Keratinocyte (primary cell): ENCODE results near the gene SF3A2. TPM values are rescaled to one million over a fixed set of nuclear protein-coding genes. Genes with fewer than 3 reads are reported as not detected.

Experiments
- DNase-seq: peaks from one replicate; pipeline ENCODE4 v3.0.0-alpha.2; 2011; ENCODE audit warnings: low read depth, missing footprints, low spot score
- FAIRE-seq: peaks from 2 replicates; lab custom pipeline; 2011; peaks lifted over from hg19 to GRCh38; lab: Jason Lieb, UNC
- H2AFZ ChIP-seq: 2 replicates; pipeline ENCODE4 v1.6.0; 2012; ENCODE audit warnings: low read length, control low read depth, inconsistent platforms; ENCODE audit not compliant: control insufficient read depth
- H3K27ac ChIP-seq: 2 replicates; pipeline ENCODE4 v1.5.1; 2011; ENCODE audit warnings: low read length; ENCODE audit not compliant: control insufficient read depth, insufficient read depth
- H3K27me3 ChIP-seq: 3 replicates; pipeline ENCODE4 v1.6.0; 2011; ENCODE audit warnings: low read length; ENCODE audit not compliant: control insufficient read depth, insufficient read depth; ENCODE audit errors: extremely low read depth
- H3K36me3 ChIP-seq, 2 experiments: 2 replicates in 1 of 2; 3 replicates in 1 of 2; pipeline ENCODE4 v1.5.1; 2011; ENCODE audit warnings: low read length in 2 of 2, mild to moderate bottlenecking in 1 of 2; ENCODE audit not compliant: control insufficient read depth in 2 of 2, insufficient read depth in 2 of 2; ENCODE audit errors: extremely low read depth in 1 of 2
- H3K4me1 ChIP-seq: 3 replicates; pipeline ENCODE4 v1.5.1; 2011; ENCODE audit warnings: low read length; ENCODE audit not compliant: control insufficient read depth, insufficient read depth; ENCODE audit errors: extremely low read depth
- H3K4me2 ChIP-seq: 3 replicates; pipeline ENCODE4 v1.6.0; 2011; ENCODE audit warnings: low read depth, low read length; ENCODE audit not compliant: control insufficient read depth, insufficient read depth; ENCODE audit errors: extremely low read depth
- H3K4me3 ChIP-seq, 3 experiments: fragments of 200-600 bp in 1 of 3; sonication (generic) in 1 of 3; 2 replicates in 2 of 3; 3 replicates in 1 of 3; pipeline ENCODE4 v1.5.1; 2011 to 2016; ENCODE audit warnings: low read length in 3 of 3, mild to moderate bottlenecking in 3 of 3, control low read depth in 2 of 3, inconsistent platforms in 1 of 3, low read depth in 1 of 3, mixed read lengths in 1 of 3, mixed run types in 1 of 3, moderate library complexity in 1 of 3; ENCODE audit not compliant: control insufficient read depth in 2 of 3, insufficient read depth in 2 of 3; ENCODE audit errors: extremely low read depth in 1 of 3
- H3K79me2 ChIP-seq: 2 replicates; pipeline ENCODE4 v1.6.0; 2012; ENCODE audit warnings: low read length; ENCODE audit not compliant: control insufficient read depth, insufficient read depth
- H3K9ac ChIP-seq: 3 replicates; pipeline ENCODE4 v1.6.0; 2011; ENCODE audit warnings: low read length; ENCODE audit not compliant: control insufficient read depth, insufficient read depth; ENCODE audit errors: extremely low read depth
- H3K9me1 ChIP-seq: 3 replicates; pipeline ENCODE4 v1.6.0; 2011; ENCODE audit warnings: low read length; ENCODE audit not compliant: control insufficient read depth, insufficient read depth; ENCODE audit errors: extremely low read depth
- H3K9me3 ChIP-seq: 2 replicates; pipeline ENCODE4 v1.5.1; 2012; ENCODE audit warnings: low read depth, low read length; ENCODE audit not compliant: control insufficient read depth
- H4K20me1 ChIP-seq: 3 replicates; pipeline ENCODE4 v1.6.0; 2011; ENCODE audit warnings: low read length; ENCODE audit not compliant: control insufficient read depth, insufficient read depth; ENCODE audit errors: extremely low read depth
- EZH2 ChIP-seq: IDR thresholded peaks from one replicate; pipeline ENCODE4 v1.6.1; 2012; ENCODE audit warnings: inconsistent platforms, mild to moderate bottlenecking, low read length, moderate library complexity
- dilution Hi-C: fragments of 300-500 bp; cut with MboI; formaldehyde crosslinking; loops from one replicate; pipeline ENCODE4 v1.7.0; 2020; ENCODE audit warnings: low sequenced_read_pairs; ENCODE audit not compliant: extremely low pct_ligation_motif_present
- polyA plus RNA-seq, 5 experiments: library from polyadenylated mRNA; depleted of rRNA in 3 of 5; stranded (reverse) in 3 of 5; stranded (forward) in 1 of 5; unstranded in 1 of 5; fragments of >200 nt; gene quantifications; 1 replicate in 1 of 5; 2 replicates in 3 of 5; 3 replicates in 1 of 5; pipeline versions ENCODE4 v1.2.1 to v1.2.3, GENCODE V29; 2011 to 2012; ENCODE audit warnings: missing spikeins in 2 of 5, low read depth in 1 of 5, low replicate concordance in 1 of 5
- TF ChIP-seq, protein P1 (sequence below), 3 experiments: IDR thresholded peaks in 1 of 3; conservative IDR thresholded peaks in 1 of 3; optimal IDR thresholded peaks in 1 of 3; 2 replicates in 2 of 3; 3 replicates in 1 of 3; pipeline versions ENCODE3 to v1.5.1; 2011; ENCODE audit warnings: low read length in 3 of 3, mild to moderate bottlenecking in 3 of 3, moderate library complexity in 2 of 3, control low read depth in 1 of 3, inconsistent platforms in 1 of 3; ENCODE audit not compliant: insufficient read depth in 2 of 3; ENCODE audit errors: extremely low read depth in 1 of 3

Gene SF3A2
- polyA plus RNA-seq, 1 donor (not counting 4 experiments of a cell fraction or from before 2014, with no cell fraction given), result 4.7 TPM

DNA sequence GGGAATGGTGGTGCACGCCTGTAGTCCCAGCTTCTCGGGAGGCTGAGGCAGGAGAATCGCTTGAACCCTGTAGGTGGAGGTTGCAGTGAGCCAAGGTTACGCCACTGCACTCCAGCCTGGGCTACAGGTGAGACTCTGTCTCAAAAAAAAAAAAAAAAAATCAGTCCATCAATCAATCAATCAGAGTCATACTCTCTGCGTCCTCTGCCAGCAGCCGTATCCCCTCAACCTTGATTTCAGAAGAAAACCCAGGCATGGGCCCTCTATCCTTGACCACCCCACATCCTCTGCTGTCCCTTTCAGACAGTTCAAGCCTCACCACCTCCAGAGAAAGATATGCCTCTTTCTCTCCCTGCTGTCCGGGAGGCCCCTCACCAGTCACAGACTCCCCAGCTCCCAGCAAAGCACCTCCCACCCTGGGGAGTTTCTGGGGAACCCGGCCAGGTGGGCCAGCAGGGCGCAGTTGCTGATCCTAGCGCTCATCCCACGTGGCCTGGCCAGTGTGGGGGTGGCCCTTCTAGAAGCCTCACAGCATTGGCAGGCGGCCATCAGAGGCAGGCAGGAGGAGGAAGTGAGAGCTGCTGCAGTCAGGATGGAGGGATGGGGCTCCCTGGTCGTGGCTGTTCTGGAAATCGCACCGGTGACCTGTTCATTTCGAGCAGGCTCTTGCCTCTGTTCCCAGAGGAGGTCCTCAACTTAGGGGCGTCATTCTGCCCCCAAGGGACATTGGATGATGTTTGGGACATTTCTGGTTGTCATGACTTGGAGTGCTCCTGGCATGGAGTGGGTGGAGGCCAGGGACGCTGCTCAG is 29.8 kb downstream of the SF3A2 start:
- Histone ChIP-seq H3K9me3 (no peaks in the 10 kb centered on the region), H3K4me2 (no peak overlapping the region), H4K20me1 (peaks cover 13% of the 10 kb centered on the region), H3K27me3 (no peaks in the 10 kb centered on the region), H3K4me3 (no peak overlapping the region), H3K79me2 (peaks cover 20% of the 10 kb centered on the region), H3K27ac (no peak overlapping the region), H3K9ac (no peak overlapping the region), H3K9me1 (no peaks in the 10 kb centered on the region), H3K36me3 (no peaks in the 10 kb centered on the region), H2AFZ (peak overlapping the region; percentile 47), H3K4me1 (peaks cover 3% of the 10 kb centered on the region)
- TF ChIP-seq, protein P1, sequence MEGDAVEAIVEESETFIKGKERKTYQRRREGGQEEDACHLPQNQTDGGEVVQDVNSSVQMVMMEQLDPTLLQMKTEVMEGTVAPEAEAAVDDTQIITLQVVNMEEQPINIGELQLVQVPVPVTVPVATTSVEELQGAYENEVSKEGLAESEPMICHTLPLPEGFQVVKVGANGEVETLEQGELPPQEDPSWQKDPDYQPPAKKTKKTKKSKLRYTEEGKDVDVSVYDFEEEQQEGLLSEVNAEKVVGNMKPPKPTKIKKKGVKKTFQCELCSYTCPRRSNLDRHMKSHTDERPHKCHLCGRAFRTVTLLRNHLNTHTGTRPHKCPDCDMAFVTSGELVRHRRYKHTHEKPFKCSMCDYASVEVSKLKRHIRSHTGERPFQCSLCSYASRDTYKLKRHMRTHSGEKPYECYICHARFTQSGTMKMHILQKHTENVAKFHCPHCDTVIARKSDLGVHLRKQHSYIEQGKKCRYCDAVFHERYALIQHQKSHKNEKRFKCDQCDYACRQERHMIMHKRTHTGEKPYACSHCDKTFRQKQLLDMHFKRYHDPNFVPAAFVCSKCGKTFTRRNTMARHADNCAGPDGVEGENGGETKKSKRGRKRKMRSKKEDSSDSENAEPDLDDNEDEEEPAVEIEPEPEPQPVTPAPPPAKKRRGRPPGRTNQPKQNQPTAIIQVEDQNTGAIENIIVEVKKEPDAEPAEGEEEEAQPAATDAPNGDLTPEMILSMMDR (optimal IDR thresholded peaks at IDR 0.05 in 1 of 3, IDR thresholded peaks at IDR 0.05 in 1 of 3, conservative IDR thresholded peaks at IDR 0.05 in 1 of 3; ENCODE audit: extremely low read depth in 1 of 3, insufficient read depth in 2 of 3, low read length in 3 of 3), result no peak
- no peak for TF ChIP-seq EZH2
- dilution Hi-C loops, result no loop called here
- FAIRE-seq (no peak), DNase-seq (no peak)

DNA sequence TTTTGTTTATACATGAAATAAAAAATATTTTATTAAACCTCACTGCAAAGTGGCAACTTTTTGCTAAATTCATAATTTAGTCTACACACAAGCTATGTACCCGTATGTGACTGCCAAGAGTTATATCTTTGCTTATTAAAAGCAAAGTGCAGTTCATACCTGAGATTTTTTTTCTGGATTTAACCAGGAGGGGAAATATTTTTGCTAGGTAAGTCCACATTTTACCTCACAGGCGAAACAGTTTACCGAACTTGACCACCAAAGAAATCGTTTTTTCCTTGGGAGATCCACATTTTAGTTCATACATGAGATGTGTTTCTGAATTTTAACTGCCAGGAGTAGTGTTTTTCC is 31.8 kb downstream of the SF3A2 start:
- peaks cover 20% of the 10 kb centered on the region for H4K20me1 ChIP-seq
- no peak for DNase-seq
- no peaks in the 10 kb centered on the region for H3K27me3 ChIP-seq
- H3K4me2 ChIP-seq, result peak overlapping the region; percentile 87
- H3K9me1 ChIP-seq, result no peaks in the 10 kb centered on the region
- peaks cover 11% of the 10 kb centered on the region for H3K4me1 ChIP-seq
- no peak for TF ChIP-seq EZH2
- TF ChIP-seq, protein P1 (optimal IDR thresholded peaks at IDR 0.05 in 1 of 3, IDR thresholded peaks at IDR 0.05 in 1 of 3, conservative IDR thresholded peaks at IDR 0.05 in 1 of 3; ENCODE audit: extremely low read depth in 1 of 3, insufficient read depth in 2 of 3, low read length in 3 of 3), result no peak
- peak overlapping the region; percentile 14 for H2AFZ ChIP-seq
- dilution Hi-C loops, result no loop called here
- no peaks in the 10 kb centered on the region for H3K9me3 ChIP-seq
- no peak overlapping the region for H3K27ac ChIP-seq
- H3K36me3 ChIP-seq, result peaks cover 5 to 8% of the 10 kb centered on the region in 2 experiments
- H3K9ac ChIP-seq, result peak overlapping the region; percentile 71
- peaks cover 36% of the 10 kb centered on the region for H3K79me2 ChIP-seq
- peak overlapping the region in 1 of 3 experiments; percentile 74 for H3K4me3 ChIP-seq
- FAIRE-seq, result no peak
